ENCODE data around the gene MDC1.

- TF ChIP-seq CTCF (conservative IDR thresholded peaks at IDR 0.05; ENCODE audit: low read length) (peak; percentile 51), EZH2phosphoT487 (IDR thresholded peaks at IDR 0.05; ENCODE audit: borderline replicate concordance) (no peak)
Observed at GRCh38 chr6:30685157-30686008, 31.7 kb downstream of the MDC1 start.

Measured in Loucy (cell line).